H1 (cell line): ENCODE results near the gene EBLN2. TPM values are rescaled to one million over a fixed set of nuclear protein-coding genes. Genes with fewer than 3 reads are reported as not detected.

Experiments
- CTCF ChIA-PET: fragments of 300-600 bp; sonication (Branson Sonifier 250); formaldehyde crosslinking; loops from one replicate; lab custom pipeline; 2021; ENCODE audit not compliant: partially characterized antibody; lab: Charles Lee
- POLR2A ChIA-PET: fragments of 300-600 bp; sonication (Branson Sonifier 250); formaldehyde crosslinking; loops from one replicate; lab custom pipeline; 2021; ENCODE audit warnings: inconsistent platforms; ENCODE audit not compliant: partially characterized antibody; lab: Charles Lee
- DNase-seq, 2 experiments: peaks; one replicate each; pipeline versions ENCODE4 v3.0.0 to v3.0.0-alpha.2; 2010 to 2022; ENCODE audit warnings: low spot score in 2 of 2, low read depth in 1 of 2, mixed read lengths in 1 of 2
- FAIRE-seq: peaks from 2 replicates; lab custom pipeline; 2011; peaks lifted over from hg19 to GRCh38; lab: Jason Lieb, UNC
- H2AFZ ChIP-seq: 2 replicates; pipeline ENCODE4 v1.8.1; 2012; ENCODE audit warnings: low read length, inconsistent platforms
- H2AK5ac ChIP-seq: 2 replicates; pipeline ENCODE4 v1.6.1; 2013; ENCODE audit warnings: low read depth, low read length
- H2BK120ac ChIP-seq: replicated peaks from 2 replicates; pipeline ENCODE3; 2013; ENCODE audit warnings: low read depth, low read length, inconsistent platforms
- H2BK12ac ChIP-seq: 2 replicates; pipeline ENCODE4 v1.6.1; 2013; ENCODE audit warnings: low read depth, low read length
- H2BK15ac ChIP-seq: 2 replicates; pipeline ENCODE4 v1.6.1; 2013; ENCODE audit warnings: low read length
- H2BK20ac ChIP-seq: 2 replicates; pipeline ENCODE4 v1.6.1; 2013; ENCODE audit warnings: low read length
- H2BK5ac ChIP-seq: 2 replicates; pipeline ENCODE4 v1.6.1; 2013; ENCODE audit warnings: low read depth, low read length
- H3K14ac ChIP-seq: 2 replicates; pipeline ENCODE4 v1.6.1; 2013; ENCODE audit warnings: inconsistent platforms; ENCODE audit not compliant: insufficient read length
- H3K18ac ChIP-seq: 2 replicates; pipeline ENCODE4 v1.6.1; 2013; ENCODE audit warnings: low read length; ENCODE audit errors: extremely low read depth
- H3K23ac ChIP-seq: 2 replicates; pipeline ENCODE4 v1.6.1; 2013; ENCODE audit warnings: inconsistent platforms; ENCODE audit not compliant: insufficient read length
- H3K23me2 ChIP-seq: 2 replicates; pipeline ENCODE4 v1.6.1; 2013; ENCODE audit warnings: low read depth, low read length
- H3K27ac ChIP-seq: 2 replicates; pipeline ENCODE4 v1.6.1; 2011; ENCODE audit warnings: low read depth, low read length, inconsistent platforms
- H3K27me3 ChIP-seq, 4 experiments: replicated peaks in 1 of 4; 1 replicate in 1 of 4; 2 replicates in 3 of 4; pipeline versions ENCODE4 v1.6.1 to v1.8.1; 2011 to 2013; ENCODE audit warnings: low read length in 3 of 4, mild to moderate bottlenecking in 3 of 4, inconsistent platforms in 2 of 4, mixed read lengths in 2 of 4, moderate library complexity in 1 of 4; ENCODE audit not compliant: control insufficient read depth in 3 of 4, insufficient read depth in 3 of 4; ENCODE audit errors: extremely low read depth in 1 of 4
- H3K36me3 ChIP-seq, 4 experiments: 2 replicates each; pipeline versions ENCODE4 v1.6.1 to v1.8.1; 2011 to 2013; ENCODE audit warnings: mild to moderate bottlenecking in 4 of 4, low read length in 3 of 4, moderate library complexity in 2 of 4, control low read depth in 1 of 4, inconsistent platforms in 1 of 4; ENCODE audit not compliant: insufficient read depth in 4 of 4, control insufficient read depth in 2 of 4
- H3K4ac ChIP-seq: replicated peaks from 2 replicates; pipeline ENCODE3; 2013; ENCODE audit warnings: low read length, low read depth, mixed read lengths, inconsistent platforms; ENCODE audit not compliant: insufficient read length
- H3K4me1 ChIP-seq, 4 experiments: replicated peaks in 1 of 4; 1 replicate in 1 of 4; 2 replicates in 3 of 4; pipeline versions ENCODE4 v1.6.1 to v1.8.1; 2011 to 2013; ENCODE audit warnings: low read length in 3 of 4, inconsistent platforms in 2 of 4, mixed read lengths in 1 of 4; ENCODE audit not compliant: insufficient read depth in 4 of 4, control insufficient read depth in 3 of 4
- H3K4me2 ChIP-seq, 2 experiments: 2 replicates each; pipeline versions ENCODE4 v1.6.1 to v1.8.1; 2011 to 2013; ENCODE audit warnings: low read depth in 2 of 2, low read length in 2 of 2, control low read depth in 1 of 2, inconsistent platforms in 1 of 2, mild to moderate bottlenecking in 1 of 2; ENCODE audit not compliant: insufficient read depth in 1 of 2
- H3K4me3 ChIP-seq, 4 experiments: fragments of 200-600, 300-600 bp in 1 of 4; sonication (generic), shearing (Covaris generic), sonication (Bioruptor Twin) in 1 of 4; 2 replicates each; pipeline versions ENCODE4 v1.5.1 to v1.8.1; 2011 to 2016; ENCODE audit warnings: low read length in 4 of 4, low read depth in 3 of 4, control low read depth in 2 of 4, inconsistent platforms in 2 of 4, mild to moderate bottlenecking in 2 of 4, mixed read lengths in 1 of 4, moderate library complexity in 1 of 4; ENCODE audit not compliant: insufficient read depth in 2 of 4; ENCODE audit errors: extremely low read depth in 1 of 4
- H3K56ac ChIP-seq: replicated peaks from 2 replicates; pipeline ENCODE3; 2013; ENCODE audit warnings: low read depth, mild to moderate bottlenecking, mixed read lengths, low read length, inconsistent platforms; ENCODE audit not compliant: insufficient read length
- H3K79me1 ChIP-seq: 2 replicates; pipeline ENCODE4 v1.6.1; 2013; ENCODE audit warnings: low read depth, low read length, control low read depth
- H3K79me2 ChIP-seq, 2 experiments: 2 replicates each; pipeline versions ENCODE4 v1.6.1 to v1.8.1; 2012 to 2013; ENCODE audit warnings: low read length in 2 of 2, mild to moderate bottlenecking in 2 of 2, inconsistent platforms in 1 of 2; ENCODE audit not compliant: insufficient read depth in 2 of 2, control insufficient read depth in 1 of 2
- H3K9ac ChIP-seq, 4 experiments: replicated peaks in 1 of 4; 1 replicate in 1 of 4; 2 replicates in 3 of 4; pipeline versions ENCODE4 v1.6.1 to v1.8.1; 2011 to 2013; ENCODE audit warnings: low read depth in 3 of 4, low read length in 3 of 4, control low read depth in 2 of 4, mild to moderate bottlenecking in 2 of 4, moderate library complexity in 2 of 4, inconsistent platforms in 1 of 4; ENCODE audit errors: extremely low read depth in 1 of 4
- H3K9me3 ChIP-seq, 2 experiments: 2 replicates each; pipeline versions ENCODE4 v1.6.1 to v1.8.1; 2012 to 2013; ENCODE audit warnings: mild to moderate bottlenecking in 2 of 2, moderate library complexity in 2 of 2, control low read depth in 1 of 2, inconsistent platforms in 1 of 2, low read depth in 1 of 2, low read length in 1 of 2, mixed read lengths in 1 of 2; ENCODE audit not compliant: insufficient read depth in 2 of 2
- H4K20me1 ChIP-seq, 2 experiments: replicated peaks in 1 of 2; 2 replicates each; pipeline versions ENCODE3 to v1.8.1; 2011 to 2013; ENCODE audit warnings: inconsistent platforms in 2 of 2, low read length in 2 of 2, mild to moderate bottlenecking in 1 of 2; ENCODE audit not compliant: insufficient read depth in 2 of 2, control insufficient read depth in 1 of 2
- H4K5ac ChIP-seq: 2 replicates; pipeline ENCODE4 v1.6.1; 2013; ENCODE audit warnings: low read length, low read depth, mixed read lengths, inconsistent platforms; ENCODE audit not compliant: insufficient read length
- H4K8ac ChIP-seq: 2 replicates; pipeline ENCODE4 v1.8.0; 2013; ENCODE audit warnings: mild to moderate bottlenecking, moderate library complexity, low read length, inconsistent platforms; ENCODE audit not compliant: insufficient read depth; ENCODE audit errors: extremely low read depth
- H4K91ac ChIP-seq: replicated peaks from 2 replicates; pipeline ENCODE3; 2013; ENCODE audit warnings: low read length, mixed read lengths, inconsistent platforms; ENCODE audit not compliant: insufficient read length
- ASH2L ChIP-seq: fragments of 200-600, 300-600 bp; sonication (generic); IDR thresholded peaks from one replicate; pipeline ENCODE4 v1.7.1; 2017; ENCODE audit warnings: low read length
- BRCA1 ChIP-seq: IDR thresholded peaks from 2 replicates; pipeline ENCODE4 v1.6.1; 2012; ENCODE audit warnings: low read depth, low read length, improper control_type of control experiment
- CBX5 ChIP-seq: fragments of 300-800, 300-1000 bp; sonication (generic); IDR thresholded peaks from 2 replicates; pipeline ENCODE4 v1.7.1; 2016; ENCODE audit warnings: antibody characterized with exemption, low read length, low read depth
- CREB1 ChIP-seq: IDR thresholded peaks from 2 replicates; pipeline ENCODE4 v1.6.1; 2012; ENCODE audit warnings: inconsistent platforms
- CTBP2 ChIP-seq: IDR thresholded peaks from 2 replicates; pipeline ENCODE4 v1.7.0; 2011; ENCODE audit warnings: borderline replicate concordance, mild to moderate bottlenecking, moderate library complexity, mixed read lengths, low read length; ENCODE audit not compliant: insufficient read depth, insufficient read length
- EGR1 ChIP-seq: IDR thresholded peaks from 2 replicates; pipeline ENCODE4 v1.6.1; 2011; ENCODE audit warnings: low read depth, low read length, borderline replicate concordance
- EP300 ChIP-seq, 2 experiments: IDR thresholded peaks; 1 replicate in 1 of 2; 2 replicates in 1 of 2; pipeline ENCODE4 v1.6.1; 2011 to 2012; ENCODE audit warnings: low read depth in 2 of 2, low read length in 2 of 2, mild to moderate bottlenecking in 2 of 2, borderline replicate concordance in 1 of 2, inconsistent platforms in 1 of 2, moderate library complexity in 1 of 2
- EZH2 ChIP-seq: fragments of 200-600 bp; sonication (generic); IDR thresholded peaks from 2 replicates; pipeline ENCODE4 v1.7.1; 2012; ENCODE audit warnings: low read depth, mild to moderate bottlenecking, moderate library complexity, low read length, inconsistent platforms; ENCODE audit not compliant: severe bottlenecking
- HDAC6 ChIP-seq: IDR thresholded peaks from one replicate; pipeline ENCODE4 v1.7.1; 2012; ENCODE audit warnings: low read depth, mild to moderate bottlenecking, inconsistent platforms, low read length, moderate library complexity
- KDM1A ChIP-seq: fragments of 200-600, 300-600 bp; sonication (generic); IDR thresholded peaks from 2 replicates; pipeline ENCODE4 v1.7.1; 2016; ENCODE audit warnings: mild to moderate bottlenecking, low read length, borderline replicate concordance
- PHF8 ChIP-seq: fragments of 200-600 bp; sonication (generic); conservative IDR thresholded peaks from 2 replicates; pipeline ENCODE4 v1.7.1; 2012; ENCODE audit warnings: low read depth, mild to moderate bottlenecking, inconsistent platforms, low read length, moderate library complexity
- SAP30 ChIP-seq: fragments of 300-600 bp; sonication (generic); IDR thresholded peaks from 2 replicates; pipeline ENCODE4 v1.7.1; 2012; ENCODE audit warnings: low read length, moderate library complexity, mild to moderate bottlenecking, inconsistent platforms; ENCODE audit not compliant: insufficient read depth, insufficient replicate concordance
- SIX5 ChIP-seq: IDR thresholded peaks from 2 replicates; pipeline ENCODE4 v1.6.1; 2011; ENCODE audit warnings: mild to moderate bottlenecking, low read depth, low read length
- SRF ChIP-seq: IDR thresholded peaks from 2 replicates; pipeline ENCODE4 v1.6.1; 2011; ENCODE audit warnings: mild to moderate bottlenecking, low read depth, low read length, moderate library complexity
- TEAD4 ChIP-seq: IDR thresholded peaks from 2 replicates; pipeline ENCODE4 v1.6.1; 2012; ENCODE audit warnings: low read depth, low read length, inconsistent platforms, mixed read lengths
- WGBS, 2 experiments: shearing (Covaris generic) in 1 of 2; methylation state at CpG; one replicate each; pipeline versions ENCODE4 v1.1.6 to v1.1.7; 2013 to 2015; ENCODE audit warnings: low lambda C conversion rate in 2 of 2, mixed read lengths in 2 of 2, inconsistent platforms in 1 of 2, low coverage in 1 of 2, missing lambda C conversion rate in 1 of 2; ENCODE audit not compliant: insufficient replicate concordance in 2 of 2, insufficient coverage in 1 of 2, insufficient read length in 1 of 2; ENCODE audit errors: extremely low coverage in 1 of 2, missing lambda C conversion rate in 1 of 2; 5-methylcytosine and 5-hydroxymethylcytosine counted together
- polyA plus RNA-seq, 7 experiments: library from polyadenylated mRNA; depleted of rRNA in 3 of 7; stranded (reverse) in 5 of 7; unstranded in 2 of 7; fragments of >200 nt in 5 of 7; fragments of 200-250 nt in 2 of 7; gene quantifications; 1 replicate in 5 of 7; 2 replicates in 1 of 7; 4 replicates in 1 of 7; pipeline versions ENCODE4 v1.2.1 to v1.2.3, GENCODE V29; 2011 to 2013; ENCODE audit warnings: missing spikeins in 2 of 7, mixed read lengths in 2 of 7
- total RNA-seq: library from RNA; stranded (reverse); fragmentation: NEBNext Ultra II Directional; extraction: Animal tissue kit (Norgen Biotek cat#: 25700); gene quantifications from 2 replicates; pipeline ENCODE4 v1.2.1, GENCODE V29; 2021

EBLN2 gene
- total and polyA plus RNA-seq, 2 of the 8 experiments (the other 6 are each of a cell fraction or from before 2014, with no cell fraction given) = 1.9 to 3.8 TPM

DNA sequence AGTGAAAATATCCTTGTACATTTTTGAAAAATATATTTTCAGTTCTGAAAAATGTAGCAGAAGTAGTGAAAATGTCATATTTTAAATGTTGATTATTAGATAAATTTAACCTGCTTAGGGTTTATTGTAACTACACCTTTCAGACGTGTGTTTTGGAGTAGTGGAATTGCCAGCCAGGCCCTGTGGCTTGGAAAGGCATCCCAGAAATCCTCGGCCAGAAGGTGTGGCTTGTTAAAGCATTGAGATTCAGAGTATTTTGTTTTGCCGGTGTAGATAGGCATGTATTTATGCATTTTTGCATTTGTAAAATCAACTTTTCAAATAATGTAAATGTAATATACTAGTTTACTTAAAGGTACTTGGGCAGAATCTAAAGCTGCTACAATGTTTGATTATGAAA lies 7.0 kb downstream of the EBLN2 start:
- Histone ChIP-seq H3K4me1 (peaks cover 0 to 11% (median 3%) of the 10 kb centered on the region in 4 experiments; a peak in 4 of 7 replicates), H2BK5ac (no peak overlapping the region), H3K27ac (no peak overlapping the region), H2BK20ac (no peak overlapping the region), H3K27me3 (no peaks in the 10 kb centered on the region), H2BK15ac (no peak overlapping the region), H3K79me1 (no peaks in the 10 kb centered on the region; the same call in 1 of the 2 replicates), H3K9me3 (no peaks in the 10 kb centered on the region), H3K4ac (no peak overlapping the region), H2BK120ac (no peak overlapping the region), H3K4me3 (no peak overlapping the region), H3K14ac (no peak overlapping the region), H3K23ac (no peak overlapping the region), H4K91ac (no peak overlapping the region), H4K5ac (no peak overlapping the region), H2AFZ (no peak overlapping the region), H3K9ac (no peak overlapping the region), H3K18ac (no peak overlapping the region), H3K23me2 (no peaks in the 10 kb centered on the region), H3K56ac (no peak overlapping the region), H3K36me3 (peaks cover 2 to 34% (median 6%) of the 10 kb centered on the region in 4 experiments; a peak in 4 of 8 replicates), H3K4me2 (no peak overlapping the region), H2AK5ac (no peak overlapping the region), H4K20me1 (peaks cover 0 to 1% of the 10 kb centered on the region in 2 experiments), H4K8ac (no peak overlapping the region), H2BK12ac (no peak overlapping the region), H3K79me2 (no peaks in the 10 kb centered on the region)
- ChIA-PET POLR2A (no interaction called here), CTCF (interaction anchor here (0.6 kb wide), 1 partner anchor 13 kb away, joined by 3 read pairs; no protein-coding TSS in a partner anchor)
- no peak for DNase-seq
- WGBS, 2 experiments = 61% methylated on average over 3 of the region's 3 CpGs; no CpG with 5 or more reads in 1 of the 2 experiments
- TF ChIP-seq PHF8 = no peak
- TF ChIP-seq EZH2 = no peak
- TF ChIP-seq KDM1A = no peak
- no peak for TF ChIP-seq TEAD4
- TF ChIP-seq EGR1 = no peak
- TF ChIP-seq BRCA1 = no peak
- TF ChIP-seq CTBP2 = no peak
- TF ChIP-seq CREB1 = no peak
- no peak for TF ChIP-seq SRF
- TF ChIP-seq EP300 (IDR thresholded peaks at IDR 0.05; ENCODE audit: borderline replicate concordance in 1 of 2, low read depth in 2 of 2, low read length in 2 of 2) = no peak
- TF ChIP-seq ASH2L = no peak
- TF ChIP-seq SIX5 = no peak
- TF ChIP-seq CBX5 = no peak
- no peak for TF ChIP-seq HDAC6
- no peak for TF ChIP-seq SAP30
- no peak for FAIRE-seq
